GM12891 (cell line): ENCODE results near the gene HYAL2.

Experiments
- PAX5 ChIP-seq: IDR thresholded peaks from 2 replicates; pipeline ENCODE4 v1.6.1; 2011; ENCODE audit warnings: low read length, moderate library complexity, mild to moderate bottlenecking; ENCODE audit not compliant: insufficient read depth, severe bottlenecking
- POLR2A ChIP-seq: IDR thresholded peaks from 2 replicates; pipeline ENCODE4 v1.6.1; 2011; ENCODE audit warnings: low read depth, low read length, control low read depth
- POLR2AphosphoS5 ChIP-seq: IDR thresholded peaks from 2 replicates; pipeline ENCODE4 v1.6.1; 2011; ENCODE audit warnings: low read depth, low read length, control low read depth
- SPI1 ChIP-seq: IDR thresholded peaks from 2 replicates; pipeline ENCODE4 v1.6.1; 2011; ENCODE audit warnings: low read depth, low read length, control low read depth
- TAF1 ChIP-seq: IDR thresholded peaks from 2 replicates; pipeline ENCODE4 v1.6.1; 2011; ENCODE audit warnings: low read depth, low read length, control low read depth

DNA sequence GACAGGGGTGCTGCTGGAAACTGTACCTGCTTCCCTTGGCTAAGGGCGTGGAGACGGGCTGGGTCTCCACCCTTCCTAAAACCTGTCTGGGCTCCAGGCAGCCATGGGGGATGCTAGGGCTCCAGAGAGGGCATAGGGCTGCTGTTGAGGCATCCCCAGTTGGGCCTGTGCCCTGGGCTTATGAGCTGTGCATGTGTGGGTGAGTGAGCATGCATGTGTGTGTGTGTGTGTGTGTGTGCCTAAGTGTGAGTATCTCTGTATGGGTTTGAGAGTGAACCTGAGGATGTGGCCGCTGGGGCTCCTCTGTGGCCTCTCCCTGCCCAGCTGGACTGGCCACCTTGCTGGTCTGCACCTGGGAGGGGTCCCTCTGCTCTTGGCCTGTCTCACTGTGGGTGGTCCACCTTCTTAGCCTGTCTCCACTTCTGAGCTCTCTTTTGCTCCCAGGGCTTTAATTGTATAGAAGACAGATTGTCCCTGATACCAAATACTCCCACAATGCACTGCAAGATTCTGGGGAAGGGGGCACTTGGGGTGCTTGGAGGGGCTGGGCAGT is 48.7 kb upstream of the HYAL2 start:
- TF ChIP-seq POLR2A (no peak), TAF1 (no peak), POLR2AphosphoS5 (no peak), PAX5 (no peak), SPI1 (no peak)
